Measurements from ENCODE around the gene BLTP3B.
A peak's percentile ranks its signal among the peaks of the same experiment; 100 is the strongest.
"Not testable (repeated sequence)": the region's sequence is repeated elsewhere in the genome, so short reads cannot be mapped to it uniquely, and the experiment has no call there.

The BLTP3B gene

GRCh38 chr12:100142851-100143559 lies at the start of gene BLTP3B:
Gene BLTP3B (minus strand): TSS chr12:100142874. CDS start chr12:100142635, 239 bp downstream.
- DNase-seq: peak; percentile 95

GRCh38 chr12:100189636-100190394 lies 47.1 kb upstream of the BLTP3B start:
- no peak for DNase-seq

GRCh38 chr12:100188888-100189635 lies 46.4 kb upstream of the BLTP3B start:
- DNase-seq: not testable (repeated sequence)

- no peak for DNase-seq
Observed at GRCh38 chr12:100187857-100188519, 45.3 kb upstream of the BLTP3B start.

- DNase-seq: no peak
Observed at GRCh38 chr12:100187068-100187467, 44.4 kb upstream of the BLTP3B start.

- no peak for DNase-seq
Observed at GRCh38 chr12:100186071-100186470, 43.4 kb upstream of the BLTP3B start.

GRCh38 chr12:100185361-100185894 lies 42.8 kb upstream of the BLTP3B start:
- DNase-seq: no peak

GRCh38 chr12:100184549-100185145 lies 42.0 kb upstream of the BLTP3B start:
- no peak for DNase-seq

- no peak for DNase-seq
Observed at GRCh38 chr12:100179252-100179651, 36.6 kb upstream of the BLTP3B start.

GRCh38 chr12:100176493-100176892 lies 33.8 kb upstream of the BLTP3B start:
- DNase-seq: not testable (repeated sequence)

GRCh38 chr12:100174495-100174894 lies 31.8 kb upstream of the BLTP3B start:
- DNase-seq: no peak

GRCh38 chr12:100173111-100173510 lies 30.4 kb upstream of the BLTP3B start:
- no peak for DNase-seq

GRCh38 chr12:100171248-100171647 lies 28.6 kb upstream of the BLTP3B start:
- DNase-seq: no peak

- no peak for DNase-seq
Observed at GRCh38 chr12:100170313-100170858, 27.7 kb upstream of the BLTP3B start.

GRCh38 chr12:100169345-100169744 lies 26.7 kb upstream of the BLTP3B start:
- no peak for DNase-seq

GRCh38 chr12:100168562-100168961 lies 25.9 kb upstream of the BLTP3B start:
- no peak for DNase-seq

GRCh38 chr12:100166232-100166631 lies 23.6 kb upstream of the BLTP3B start:
- DNase-seq: no peak

- DNase-seq: no peak
Observed at GRCh38 chr12:100165356-100165755, 22.7 kb upstream of the BLTP3B start.

- DNase-seq: no peak
Observed at GRCh38 chr12:100164153-100164704, 21.6 kb upstream of the BLTP3B start.

GRCh38 chr12:100163416-100164152 lies 20.9 kb upstream of the BLTP3B start:
- peak; percentile 85 for DNase-seq
